GM04504 (cell line): ENCODE data around the gene UNKL.
"Not testable (repeated sequence)": the region's sequence is repeated elsewhere in the genome, so short reads cannot be mapped to it uniquely, and the experiment has no call there.

Experiments
- DNase-seq: peaks from one replicate; pipeline ENCODE4 v3.0.0-alpha.2; 2012; ENCODE audit warnings: low read depth

The UNKL gene

DNA sequence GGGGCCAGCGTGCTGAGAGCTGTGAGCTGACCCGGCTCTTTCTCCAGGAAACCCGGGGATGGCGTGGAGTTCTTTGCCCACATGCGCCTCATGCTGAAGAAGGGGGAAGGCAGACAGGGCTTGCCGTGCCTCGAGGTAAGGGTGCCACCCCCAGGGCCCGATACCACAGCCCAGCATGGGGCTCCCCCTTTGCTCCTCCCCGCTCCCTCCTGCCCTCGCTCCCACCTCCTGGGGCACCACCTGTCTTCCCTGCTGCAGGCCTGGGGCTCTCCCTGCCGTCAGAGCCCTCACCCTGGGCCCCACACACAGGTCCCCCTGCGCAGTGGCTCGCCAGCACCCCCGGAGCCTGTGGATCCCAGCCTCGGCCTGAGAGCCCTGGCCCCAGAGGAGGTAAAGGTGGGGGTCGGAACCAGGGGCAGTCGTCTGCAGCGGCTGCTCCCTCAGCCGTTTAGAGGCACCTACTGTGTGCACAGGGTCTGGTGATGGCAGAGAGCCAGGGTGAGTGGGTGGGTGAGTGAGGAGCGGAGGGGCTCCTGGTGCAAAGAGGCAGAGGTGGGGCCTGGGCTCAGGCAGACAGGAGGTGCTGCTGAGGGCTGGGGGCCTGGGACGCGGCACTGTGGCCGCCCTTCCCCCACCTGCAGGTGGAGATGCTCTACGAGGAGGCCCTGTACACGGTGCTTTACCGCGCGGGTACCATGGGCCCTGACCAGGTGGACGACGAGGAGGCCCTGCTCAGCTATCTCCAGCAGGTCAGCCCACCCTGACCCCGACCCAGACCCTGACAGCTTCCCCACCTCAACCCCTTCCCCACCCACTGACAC lies 75.4 kb downstream of the UNKL start:
- DNase-seq, result no peak

DNA sequence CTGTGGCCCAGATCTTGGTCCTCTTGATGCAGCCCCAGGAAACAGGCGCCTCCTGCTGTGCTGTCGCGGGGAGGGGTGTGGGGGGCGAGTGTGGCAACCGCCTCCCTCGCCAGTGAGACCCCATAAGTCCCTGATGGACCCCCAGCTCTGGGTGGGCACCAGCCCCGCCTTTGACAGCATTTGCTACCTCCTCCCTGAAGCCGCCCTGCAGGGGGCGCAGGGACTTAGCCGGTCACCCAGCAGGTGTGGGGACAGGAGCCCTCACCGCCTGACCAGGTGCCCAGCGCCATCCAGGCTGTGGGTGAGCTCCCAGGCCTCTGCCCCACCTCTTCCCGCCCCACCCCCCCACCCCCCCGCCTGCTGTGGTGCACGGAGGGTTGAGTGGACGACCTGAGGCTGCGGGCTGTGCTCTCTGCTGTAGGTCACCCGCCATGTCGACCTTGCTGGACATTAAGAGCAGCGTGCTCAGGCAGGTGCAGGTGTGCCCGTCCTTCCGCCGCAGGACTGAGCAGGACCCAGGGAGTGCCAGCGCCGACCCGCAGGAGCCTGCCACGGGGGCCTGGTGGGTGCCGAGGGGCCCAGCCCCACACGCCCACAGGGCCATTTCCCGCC lies 76.3 kb downstream of the UNKL start:
- DNase-seq, result no peak

DNA sequence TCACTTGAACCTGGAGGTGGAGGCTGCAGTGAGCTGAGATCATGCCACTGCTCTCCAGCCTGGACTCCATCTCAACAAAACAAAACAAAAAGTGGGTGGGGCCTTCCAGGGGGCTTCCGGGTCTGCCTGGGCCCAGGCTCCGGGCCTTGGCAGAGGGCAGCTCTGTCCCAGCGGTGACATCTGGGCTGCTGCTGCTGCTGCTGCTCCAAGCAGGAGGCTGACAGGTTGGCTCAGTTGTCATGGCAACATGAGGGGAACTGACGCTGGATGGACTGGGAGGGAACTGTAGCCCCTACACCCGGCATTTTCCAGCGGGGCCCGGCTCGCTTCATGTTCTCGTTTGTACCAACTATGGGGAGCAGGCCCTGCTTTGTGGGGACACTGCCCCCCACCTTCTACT lies 77.0 kb downstream of the UNKL start:
- DNase-seq, result no peak

DNA sequence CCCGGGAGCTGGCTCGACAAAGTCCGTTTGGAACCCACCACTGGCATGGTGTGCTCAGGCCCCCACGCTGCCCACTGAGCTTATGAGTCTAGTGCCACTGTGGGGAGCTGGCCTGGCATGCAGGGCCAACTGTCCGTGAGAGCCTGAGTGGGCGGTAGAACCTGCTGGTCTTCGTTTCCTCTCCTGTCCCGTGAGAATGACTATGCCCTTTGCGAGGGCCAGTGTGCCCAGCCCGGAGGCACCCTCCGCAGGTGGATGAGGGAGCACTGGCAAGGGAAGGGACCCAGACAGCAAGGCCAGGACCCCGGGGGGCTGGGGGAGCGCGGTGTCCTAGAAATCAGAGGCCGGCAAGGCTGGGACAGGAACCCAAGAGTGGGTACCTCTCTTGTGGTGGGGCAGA lies 77.9 kb downstream of the UNKL start:
- DNase-seq, result no peak

DNA sequence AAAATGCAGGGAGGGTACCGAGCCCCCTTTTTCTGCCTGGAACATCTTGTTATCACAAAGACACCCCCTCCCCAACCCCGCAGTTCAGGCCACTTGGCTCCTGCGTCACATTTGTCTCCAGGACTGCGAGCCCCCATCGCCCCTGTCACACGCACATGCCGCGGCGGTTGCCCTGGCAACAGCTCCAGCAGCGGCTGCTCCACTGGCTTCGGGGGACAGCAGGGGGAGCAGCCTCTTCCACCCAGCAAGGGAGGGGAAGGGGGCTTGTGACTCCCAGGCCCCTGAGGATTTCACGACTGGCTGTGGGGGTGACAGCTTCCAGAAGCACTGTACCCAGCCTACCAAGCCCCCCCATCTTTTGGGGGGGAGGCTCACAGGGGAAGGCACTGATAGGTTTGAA lies 78.5 kb downstream of the UNKL start:
- no peak for DNase-seq

DNA sequence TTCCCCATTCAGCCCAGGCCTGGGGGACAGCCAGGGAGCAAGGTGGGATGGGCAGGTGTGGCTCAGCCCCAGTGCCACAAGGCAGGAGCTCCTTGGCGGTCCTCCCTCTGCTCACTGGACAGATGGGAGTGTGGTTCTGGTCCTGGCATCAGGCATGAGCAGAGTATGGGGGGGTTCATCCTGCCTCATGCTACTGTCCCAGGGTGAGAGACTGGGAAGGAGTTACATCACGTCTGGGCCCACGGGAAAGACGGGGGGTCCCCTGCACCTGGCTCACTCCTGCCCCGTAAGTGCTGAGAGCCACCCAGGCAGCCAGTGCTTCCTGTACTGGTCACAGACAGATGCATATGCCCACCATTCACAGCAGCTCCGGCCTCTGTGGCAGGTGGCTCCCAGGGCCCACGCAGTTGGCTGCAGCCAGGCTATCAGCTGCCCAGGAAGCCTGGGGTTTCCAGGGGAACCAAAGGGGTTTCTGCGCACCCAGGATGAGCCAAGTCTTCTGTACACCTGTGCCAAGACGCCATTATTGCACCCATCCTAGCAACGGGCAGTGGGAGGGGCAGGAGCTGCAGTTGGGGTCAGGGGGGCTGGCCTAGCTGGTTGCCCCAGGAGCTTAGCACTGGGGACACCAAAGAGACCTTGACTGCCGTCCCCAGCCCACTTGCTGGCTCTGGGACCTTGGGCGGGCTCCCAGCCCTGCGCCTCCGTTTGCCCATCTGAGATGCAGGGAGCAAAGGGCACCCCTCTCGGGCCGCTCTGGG lies 79.1 kb downstream of the UNKL start:
- DNase-seq, result no peak

DNA sequence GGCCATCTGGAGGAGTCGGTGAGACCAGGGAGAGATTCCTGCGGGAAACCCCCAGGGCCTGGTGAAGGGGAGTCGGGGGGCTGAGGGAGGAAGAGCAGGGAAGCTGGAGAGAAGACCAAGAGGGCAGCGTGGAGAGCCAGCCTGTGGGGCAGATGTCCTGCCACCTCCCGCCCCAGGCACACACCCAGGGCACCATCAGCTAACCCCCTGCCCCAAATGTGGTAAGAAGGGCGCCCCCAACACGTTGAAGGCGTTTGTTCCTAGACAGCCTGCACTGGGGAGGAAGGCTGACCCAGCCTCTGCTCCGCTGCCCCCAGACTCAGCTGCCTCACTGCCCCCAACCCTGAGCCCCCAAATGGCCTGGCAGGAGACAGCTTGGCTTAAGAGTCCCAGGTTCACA lies 79.8 kb downstream of the UNKL start:
- DNase-seq, result no peak

DNA sequence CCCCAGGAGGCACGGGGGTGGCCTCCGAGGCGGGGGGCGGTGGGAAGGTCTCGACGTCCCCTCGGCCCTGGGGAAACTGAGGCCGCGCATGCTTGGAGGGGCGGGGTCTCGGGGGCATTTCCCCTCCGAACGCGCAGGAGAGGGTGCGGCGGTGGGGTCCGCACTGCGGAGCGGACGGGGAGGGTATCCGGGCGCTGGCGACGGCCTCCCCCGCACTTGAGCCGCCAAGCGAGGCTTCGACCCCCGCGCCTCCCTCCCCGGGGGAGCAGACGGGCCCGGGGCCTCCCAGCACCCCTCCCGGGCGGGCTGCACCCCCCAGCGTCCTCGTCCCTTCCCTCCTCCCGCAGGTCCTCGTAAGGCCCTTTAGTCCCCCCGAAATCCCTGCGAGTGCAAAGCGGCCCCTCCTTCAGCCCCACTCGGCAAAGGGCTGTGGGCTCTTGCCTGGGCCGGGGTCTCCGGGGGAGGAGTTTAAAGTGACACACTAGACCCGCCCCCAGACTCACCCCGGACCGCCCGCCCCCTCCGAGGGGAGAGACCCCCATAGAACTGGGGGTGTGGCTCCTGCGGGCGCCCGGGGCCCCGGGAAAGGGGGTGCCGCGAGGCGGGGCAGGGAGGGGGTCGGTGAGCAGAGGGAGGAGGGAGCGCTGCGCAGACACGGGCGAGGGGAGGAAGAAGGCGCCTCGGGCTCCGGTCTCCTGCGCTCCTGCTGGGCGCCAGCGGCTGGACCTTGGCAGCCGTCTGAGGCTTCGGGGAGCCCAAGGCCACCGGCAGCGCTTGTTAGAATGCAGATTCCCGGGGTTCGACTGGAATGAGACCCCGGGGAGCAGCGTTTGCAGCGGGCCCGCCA lies 80.4 kb downstream of the UNKL start:
- no peak for DNase-seq

DNA sequence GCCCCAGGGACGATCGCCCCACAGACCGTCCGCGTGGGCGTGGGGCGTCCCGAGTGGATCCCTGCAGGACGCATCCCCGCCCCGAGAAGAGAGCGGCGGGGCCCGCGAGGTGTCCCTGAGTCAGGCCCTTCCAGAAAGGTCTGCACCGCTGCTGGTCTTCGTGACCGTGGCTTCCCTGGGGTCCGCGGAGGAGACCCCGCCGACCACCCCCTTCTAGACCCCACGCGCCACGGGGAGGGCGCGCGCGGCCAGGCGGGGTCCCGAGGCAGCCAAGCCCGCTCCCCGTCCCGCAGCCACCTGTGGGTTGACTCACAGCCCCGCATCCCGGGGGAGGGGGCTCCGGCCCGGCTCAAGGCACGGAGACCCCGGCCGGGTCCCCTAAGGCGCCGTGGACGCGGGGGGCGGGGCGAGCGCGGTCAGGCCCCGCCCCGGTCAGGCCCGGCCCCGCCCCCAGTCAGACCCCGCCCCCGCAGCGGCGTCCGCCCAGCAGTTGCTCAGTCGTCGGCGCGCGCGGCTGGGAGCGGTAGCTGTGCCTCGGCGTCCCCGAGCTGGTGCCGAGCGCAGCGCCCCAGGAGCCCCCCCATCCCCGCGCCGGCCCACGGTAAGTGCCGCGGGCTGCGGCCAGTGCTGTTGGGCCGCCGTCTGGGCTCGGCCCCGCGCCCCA lies 81.2 kb downstream of the UNKL start, which contains the start of gene BAIAP3:
BAIAP3 (plus strand) TSS at position 497 of the 664 bp plus-strand sequence. CDS start 4,905 bp downstream, outside the sequence.
- DNase-seq, result no peak

DNA sequence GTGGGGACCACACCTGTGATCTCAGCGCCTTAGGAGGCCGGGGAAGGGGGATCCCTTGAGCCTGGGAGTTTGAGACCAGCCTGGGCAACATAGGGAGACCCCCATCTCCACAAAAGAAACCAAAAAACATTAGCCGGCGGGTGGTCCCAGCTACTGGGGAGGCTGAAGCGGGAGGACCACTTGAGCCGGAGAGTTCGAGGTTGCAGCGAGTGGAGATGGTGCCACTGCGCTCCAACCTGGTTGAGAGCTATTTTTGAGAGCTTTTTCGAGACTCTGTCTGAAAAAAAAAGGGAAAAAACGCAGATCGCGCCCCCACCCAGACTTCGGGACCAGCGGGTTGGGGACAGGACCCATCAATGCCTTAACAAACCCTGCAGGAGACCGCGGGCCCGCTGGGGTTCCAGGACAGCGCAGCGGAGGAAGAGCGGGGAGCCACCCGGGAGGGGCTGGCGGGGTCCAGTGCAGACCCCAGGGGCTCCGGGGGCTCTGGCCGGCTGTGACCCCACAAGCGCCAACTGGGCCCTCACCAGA lies 81.8 kb downstream of the UNKL start:
- DNase-seq, result no peak

DNA sequence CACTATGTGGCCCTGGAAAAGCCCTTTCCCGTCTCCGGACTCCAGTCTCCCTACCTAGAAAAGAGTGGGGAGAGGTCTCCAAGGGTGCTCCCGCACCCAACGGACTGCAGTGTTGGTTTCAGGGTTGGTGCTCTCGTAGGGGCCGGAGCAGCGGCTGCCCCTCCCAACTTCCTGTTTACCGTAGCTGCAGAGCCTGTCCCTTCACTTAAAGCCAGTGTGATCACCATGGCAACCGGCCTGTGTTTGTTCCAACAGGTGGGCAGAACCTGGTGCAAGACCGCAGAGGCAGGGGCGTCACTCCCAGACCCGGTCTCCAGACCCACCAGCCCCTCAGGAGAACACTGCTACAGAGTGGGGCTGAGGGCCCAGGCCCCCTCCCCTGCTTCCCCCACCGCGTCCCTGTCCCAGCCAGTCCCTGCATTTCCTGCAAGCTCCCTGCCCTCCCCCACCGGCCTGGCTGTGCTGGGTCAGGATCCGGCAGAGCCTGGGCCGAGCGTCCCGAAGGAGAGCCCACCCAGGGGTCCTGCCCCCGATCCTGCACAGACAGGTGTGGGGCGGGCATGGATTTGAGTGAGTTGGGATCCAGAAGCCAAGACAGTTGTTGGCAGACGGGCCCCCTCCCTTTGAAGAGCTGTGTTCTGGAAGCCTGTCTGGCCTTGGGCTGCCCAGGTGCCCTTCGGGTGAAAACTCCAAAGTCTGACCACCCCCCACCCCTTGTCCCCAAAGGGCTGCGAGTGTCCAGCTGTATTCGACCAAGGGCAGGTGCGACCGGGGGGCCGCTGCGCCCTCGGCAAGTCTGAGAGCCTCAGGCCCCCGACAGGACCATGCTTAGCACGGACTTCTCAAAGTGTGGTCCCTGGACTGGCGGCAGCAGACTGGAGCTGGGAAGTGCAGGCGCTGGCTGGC lies 82.5 kb downstream of the UNKL start:
- no peak for DNase-seq

DNA sequence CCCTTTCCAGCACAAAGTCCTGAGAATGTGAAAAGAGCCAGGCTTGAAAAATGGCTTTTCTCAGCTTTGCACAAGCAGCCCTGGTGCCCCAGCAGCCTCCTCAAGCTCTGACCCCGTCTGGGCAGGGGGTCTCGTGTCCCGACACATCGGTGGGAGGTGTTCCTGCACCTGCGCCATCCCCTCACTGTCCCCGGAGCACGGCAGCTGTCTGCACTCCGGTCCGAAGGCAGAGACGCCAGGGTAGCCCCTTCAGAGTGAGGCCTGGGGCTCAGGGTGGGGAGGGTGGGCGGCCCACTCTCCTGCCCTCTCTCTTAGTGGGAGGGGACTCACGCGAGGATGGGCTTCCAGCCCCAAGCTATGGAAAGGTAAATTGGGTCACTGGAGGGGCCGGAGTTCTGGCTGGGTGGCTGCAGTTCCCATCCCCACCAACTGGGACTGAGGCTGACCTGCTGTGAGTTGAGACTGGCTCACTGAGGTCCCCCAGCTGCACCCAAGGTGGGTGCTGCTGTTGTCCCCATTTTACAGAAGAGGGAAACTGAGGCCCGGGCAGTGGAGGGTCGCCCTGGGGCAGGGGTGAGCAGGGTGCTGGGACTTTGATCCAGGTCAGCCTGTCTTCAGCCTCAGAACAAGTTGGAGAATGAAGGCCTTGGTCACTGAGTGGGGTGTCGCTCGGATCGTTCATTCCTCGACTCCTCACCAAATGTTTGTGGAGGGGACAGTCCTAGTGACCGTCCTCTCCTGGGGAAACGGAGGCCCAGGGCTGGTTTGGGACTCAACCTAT lies 83.4 kb downstream of the UNKL start:
- no peak for DNase-seq

DNA sequence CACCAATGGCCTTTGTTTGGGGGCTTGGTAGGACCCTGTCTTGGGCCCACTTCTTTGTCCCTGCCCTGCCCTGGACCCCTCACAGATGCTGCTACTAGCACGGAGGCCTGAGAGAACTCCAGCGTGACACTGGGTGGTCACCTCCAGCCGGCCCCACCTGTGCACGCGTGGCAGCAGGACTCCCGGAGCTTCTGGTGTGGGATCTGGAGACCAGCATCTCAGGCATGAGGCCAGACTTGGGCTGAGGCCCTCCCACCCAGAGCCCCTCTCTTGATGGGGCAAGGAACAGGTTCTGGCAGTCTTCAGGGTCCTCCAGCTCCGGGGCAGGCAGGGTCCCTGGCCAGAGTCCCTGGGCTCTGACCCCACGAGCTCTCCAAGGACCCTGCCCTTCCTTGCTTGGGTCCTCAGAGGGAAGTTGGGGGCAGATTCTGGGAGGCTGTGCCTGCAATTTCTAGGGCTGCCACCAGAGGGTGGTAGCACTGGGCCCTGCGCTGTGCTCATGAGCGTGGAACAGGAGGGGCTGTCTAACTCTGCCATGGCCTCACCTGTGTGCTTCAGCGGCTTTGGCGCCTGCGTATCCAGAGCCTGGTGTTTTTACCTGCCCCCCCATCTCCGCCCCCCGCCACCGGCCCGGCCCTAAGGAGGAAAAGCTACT lies 84.1 kb downstream of the UNKL start:
- no peak for DNase-seq

DNA sequence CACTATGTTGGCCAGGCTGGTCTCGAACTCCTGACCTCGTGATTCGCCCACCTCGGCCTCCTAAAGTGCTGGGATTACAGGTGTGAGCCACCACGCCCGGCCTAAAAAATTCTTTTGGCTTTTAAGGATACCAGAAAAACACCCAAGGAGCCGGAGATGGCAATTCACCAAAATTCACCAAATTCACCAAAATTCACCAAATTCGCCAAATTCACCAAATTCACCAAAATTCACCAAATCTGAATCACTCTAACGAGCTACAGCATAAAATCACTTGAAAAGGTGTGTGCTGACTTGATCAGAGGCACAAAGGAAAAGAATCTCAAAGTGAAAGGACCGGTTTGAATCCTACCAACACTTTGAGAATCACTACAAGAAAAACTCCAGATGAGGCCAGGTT lies 85.5 kb downstream of the UNKL start:
- DNase-seq, result not testable (repeated sequence)

DNA sequence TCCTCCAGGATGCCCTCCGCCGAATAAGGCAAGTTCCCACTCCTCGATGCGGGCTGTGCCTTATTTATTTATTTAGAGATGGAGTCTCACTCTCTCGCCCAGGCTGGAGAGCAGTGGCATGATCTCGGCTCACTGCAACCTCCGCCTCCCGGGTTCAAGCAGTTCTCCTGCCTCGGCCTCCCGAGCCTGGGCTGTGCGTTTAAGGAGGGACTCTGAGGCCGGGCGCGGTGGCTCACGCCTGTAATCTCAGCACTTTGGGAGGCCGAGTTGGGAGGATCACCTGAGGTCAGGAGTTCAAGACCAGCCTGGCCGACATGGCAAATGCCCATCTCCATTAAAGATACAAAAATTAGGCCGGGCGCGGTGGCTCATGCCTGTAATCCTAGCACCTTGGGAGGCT lies 86.4 kb downstream of the UNKL start:
- DNase-seq, result not testable (repeated sequence)

DNA sequence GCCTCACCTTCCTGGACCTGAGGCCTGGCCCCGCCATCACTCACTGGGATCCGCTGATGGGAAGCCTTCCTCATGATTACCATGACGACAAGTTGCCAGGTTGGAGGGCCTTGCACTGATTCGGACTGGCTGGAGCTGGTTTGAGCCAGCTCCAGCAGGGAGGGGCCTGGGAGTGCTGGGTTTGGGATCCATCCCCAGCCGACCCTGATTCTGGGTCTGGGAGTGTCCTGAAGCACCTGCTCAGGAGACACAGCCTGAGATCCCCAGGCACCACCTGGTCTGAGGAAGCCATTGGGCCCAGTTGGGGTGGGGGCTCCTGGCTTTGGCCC lies 86.9 kb downstream of the UNKL start:
- no peak for DNase-seq

DNA sequence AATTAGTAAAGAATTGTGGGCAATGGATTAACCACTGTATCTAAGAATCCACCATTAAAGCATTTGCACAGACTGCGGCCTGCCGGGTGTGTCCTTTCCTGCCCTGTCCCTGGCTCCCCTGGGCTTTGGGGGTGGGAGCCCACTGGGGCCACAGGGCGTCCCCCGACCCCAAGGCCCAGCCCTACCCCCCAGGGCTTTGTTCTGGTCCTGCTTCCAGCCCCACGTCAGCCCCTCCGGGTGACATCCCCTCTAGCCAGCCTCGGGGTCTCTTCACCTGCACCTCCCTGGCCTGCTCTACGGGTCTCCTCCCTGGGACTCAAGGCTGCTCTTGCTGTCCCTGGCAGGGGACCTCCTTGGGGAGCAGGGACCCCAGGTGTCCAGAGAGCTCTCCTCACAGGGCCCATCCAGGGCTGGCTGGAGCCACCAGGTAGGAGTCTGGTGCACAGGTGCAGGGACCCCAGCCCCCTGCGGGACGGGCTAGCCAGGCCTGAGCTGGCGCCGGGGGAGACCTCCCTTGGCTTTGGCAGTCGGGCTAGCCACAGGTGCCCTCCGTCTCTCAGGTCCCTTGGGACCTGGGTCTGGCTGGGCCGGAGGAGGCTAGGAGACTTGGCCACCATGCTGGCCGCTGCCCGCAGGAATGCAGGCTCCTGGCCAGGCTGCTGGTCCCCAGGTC lies 87.4 kb downstream of the UNKL start:
- no peak for DNase-seq

DNA sequence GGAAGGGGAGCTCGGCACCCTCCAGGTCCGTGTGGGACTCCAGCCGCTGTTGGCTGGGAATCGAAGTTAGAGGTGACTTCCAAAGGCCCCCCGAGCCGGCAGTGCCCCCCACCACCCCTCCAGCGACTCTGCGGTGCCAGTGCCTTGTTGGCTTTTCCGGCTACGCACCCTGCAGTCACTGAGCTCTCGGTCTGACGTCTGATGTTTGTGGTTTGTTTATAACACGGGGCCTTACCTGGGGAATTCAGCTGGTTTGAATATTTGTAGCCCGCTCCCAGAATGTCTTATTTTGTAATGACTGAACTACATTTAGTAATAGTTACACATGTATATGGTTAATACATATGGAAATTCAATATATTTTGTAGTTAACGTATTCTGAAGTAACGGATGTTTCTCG lies 88.1 kb downstream of the UNKL start:
- no peak for DNase-seq
